CD4-positive, alpha-beta T cell (primary cell): Measurements from ENCODE around the gene SHTN1. TPM values are rescaled to one million over a fixed set of nuclear protein-coding genes. Genes with fewer than 3 reads are reported as not detected.

Experiments used
- ATAC-seq: fragments of 200-7000 bp; cut with Tn5 transposase; one replicate; pipeline ENCODE4 v1.10.0; 2022; ENCODE audit warnings: mild to moderate bottlenecking; ENCODE audit not compliant: poor library complexity
- CTCF ChIA-PET: fragments of 350-600 bp; sonication (Branson Sonifier 250); formaldehyde crosslinking; loops from one replicate; lab custom pipeline; 2021; ENCODE audit warnings: antibody characterized with exemption, inconsistent platforms; lab: Charles Lee
- POLR2A ChIA-PET: fragments of 350-600 bp; sonication (Branson Sonifier 250); formaldehyde crosslinking; loops from one replicate; lab custom pipeline; 2021; ENCODE audit warnings: antibody characterized with exemption, inconsistent platforms; lab: Charles Lee
- DNase-seq, 14 experiments: peaks; one replicate each; pipeline ENCODE4 v3.0.0-alpha.2; 2013 to 2020; ENCODE audit warnings: mixed read lengths in 2 of 14
- H3K27ac ChIP-seq, 2 donors: one replicate each; pipeline versions ENCODE4 v1.5.1 to v1.7.0; 2013; ENCODE audit warnings: low read length in 2 of 2, low read depth in 1 of 2, mild to moderate bottlenecking in 1 of 2
- H3K27me3 ChIP-seq, 2 experiments: 1 replicate in 1 of 2; 2 replicates in 1 of 2; pipeline versions ENCODE4 v1.6.1 to v1.7.0; 2013; ENCODE audit warnings: low read length in 2 of 2, control low read depth in 1 of 2, mild to moderate bottlenecking in 1 of 2, moderate library complexity in 1 of 2; ENCODE audit not compliant: insufficient read depth in 2 of 2, control insufficient read depth in 1 of 2
- H3K36me3 ChIP-seq: one replicate; pipeline ENCODE4 v1.6.1; 2013; ENCODE audit warnings: low read length, control low read depth; ENCODE audit not compliant: insufficient read depth
- H3K4me1 ChIP-seq: one replicate; pipeline ENCODE4 v1.6.1; 2013; ENCODE audit warnings: low read length, control low read depth; ENCODE audit not compliant: insufficient read depth
- H3K4me3 ChIP-seq: one replicate; pipeline ENCODE4 v1.5.1; 2013; ENCODE audit warnings: mild to moderate bottlenecking, low read length, moderate library complexity
- H3K9me3 ChIP-seq, 2 experiments: 1 replicate in 1 of 2; 2 replicates in 1 of 2; pipeline versions ENCODE4 v1.6.1 to v1.7.0; 2013; ENCODE audit warnings: low read length in 2 of 2, mild to moderate bottlenecking in 2 of 2, control low read depth in 1 of 2, moderate library complexity in 1 of 2; ENCODE audit not compliant: control insufficient read depth in 1 of 2, insufficient read depth in 1 of 2
- H3K27ac Mint-ChIP-seq: one replicate; pipeline ENCODE4 v1.8.0; 2020; ENCODE audit warnings: mixed read lengths
- H3K27me3 Mint-ChIP-seq: one replicate; pipeline ENCODE4 v1.8.0; 2021; ENCODE audit warnings: mixed read lengths
- H3K36me3 Mint-ChIP-seq: one replicate; pipeline ENCODE4 v1.8.0; 2021; ENCODE audit warnings: low read depth, mixed read lengths
- H3K4me1 Mint-ChIP-seq: one replicate; pipeline ENCODE4 v1.8.0; 2021; ENCODE audit warnings: low read depth, mixed read lengths
- H3K4me3 Mint-ChIP-seq: one replicate; pipeline ENCODE4 v1.8.0; 2020; ENCODE audit warnings: mild to moderate bottlenecking, mixed read lengths
- H3K9me3 Mint-ChIP-seq: one replicate; pipeline ENCODE4 v1.8.0; 2020; ENCODE audit warnings: mixed read lengths
- intact Hi-C, 2 experiments: fragments of 100-400 bp; cut with DNase I in 1 of 2; cut with micrococcal nuclease in 1 of 2; formaldehyde crosslinking; loops; one replicate each; pipeline versions ENCODE4 v1.15.1 to v1.9.0; 2023 to 2025; cut with DNase I, micrococcal nuclease
- total RNA-seq, 174 experiments: library from RNA in 2 of 174; stranded (reverse) in 2 of 174; gene quantifications; one replicate each; pipeline ENCODE4 v1.2.3 and lab custom pipeline; 2021 to 2026
- TF ChIP-seq, protein P1 (sequence below): fragments of 200-600 bp; IDR thresholded peaks from one replicate; pipeline ENCODE4 v1.8.0; 2022; ENCODE audit warnings: antibody characterized with exemption, mild to moderate bottlenecking

Gene SHTN1
- total RNA-seq, 2 experiments from 2014 or later: 0.75 to 0.85 TPM

DNA sequence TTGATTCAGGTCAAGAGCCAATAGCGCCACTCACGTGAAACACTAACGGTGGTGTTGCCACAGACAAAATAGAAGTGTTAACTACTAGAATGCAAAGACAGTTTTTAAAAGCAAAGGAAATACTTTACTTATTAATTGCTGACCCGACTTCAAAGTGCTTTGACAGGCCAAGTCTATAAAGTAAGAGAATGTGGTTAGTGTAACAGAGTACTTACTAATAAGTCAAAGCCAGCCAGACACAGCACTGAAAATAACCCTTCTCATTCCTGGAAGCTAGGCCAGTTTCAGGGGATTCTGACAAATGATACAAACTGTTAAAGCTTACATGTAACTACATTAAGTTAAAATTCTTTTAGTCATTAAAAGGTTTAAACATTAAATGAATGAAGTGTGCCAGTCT, 105.4 kb downstream of the SHTN1 start:
- no peak overlapping the region for H3K4me3 Mint-ChIP-seq
- POLR2A ChIA-PET: no interaction called here
- H3K27ac Mint-ChIP-seq: no peak overlapping the region
- DNase-seq: no peak
- Histone ChIP-seq H3K27me3 (no peaks in the 10 kb centered on the region), H3K36me3 (no peaks in the 10 kb centered on the region), H3K9me3 (peaks cover 0 to 3% of the 10 kb centered on the region in 2 experiments), H3K27ac (no peak overlapping the region), H3K4me1 (no peaks in the 10 kb centered on the region), H3K4me3 (no peak overlapping the region)
- CTCF ChIA-PET: no interaction called here
- ATAC-seq: no peak
- intact Hi-C loops: no loop called here
- TF ChIP-seq, protein P1, sequence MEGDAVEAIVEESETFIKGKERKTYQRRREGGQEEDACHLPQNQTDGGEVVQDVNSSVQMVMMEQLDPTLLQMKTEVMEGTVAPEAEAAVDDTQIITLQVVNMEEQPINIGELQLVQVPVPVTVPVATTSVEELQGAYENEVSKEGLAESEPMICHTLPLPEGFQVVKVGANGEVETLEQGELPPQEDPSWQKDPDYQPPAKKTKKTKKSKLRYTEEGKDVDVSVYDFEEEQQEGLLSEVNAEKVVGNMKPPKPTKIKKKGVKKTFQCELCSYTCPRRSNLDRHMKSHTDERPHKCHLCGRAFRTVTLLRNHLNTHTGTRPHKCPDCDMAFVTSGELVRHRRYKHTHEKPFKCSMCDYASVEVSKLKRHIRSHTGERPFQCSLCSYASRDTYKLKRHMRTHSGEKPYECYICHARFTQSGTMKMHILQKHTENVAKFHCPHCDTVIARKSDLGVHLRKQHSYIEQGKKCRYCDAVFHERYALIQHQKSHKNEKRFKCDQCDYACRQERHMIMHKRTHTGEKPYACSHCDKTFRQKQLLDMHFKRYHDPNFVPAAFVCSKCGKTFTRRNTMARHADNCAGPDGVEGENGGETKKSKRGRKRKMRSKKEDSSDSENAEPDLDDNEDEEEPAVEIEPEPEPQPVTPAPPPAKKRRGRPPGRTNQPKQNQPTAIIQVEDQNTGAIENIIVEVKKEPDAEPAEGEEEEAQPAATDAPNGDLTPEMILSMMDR: no peak
- H3K9me3 Mint-ChIP-seq: no peaks in the 10 kb centered on the region
- H3K36me3 Mint-ChIP-seq: no peaks in the 10 kb centered on the region
- no peaks in the 10 kb centered on the region for H3K4me1 Mint-ChIP-seq
- no peaks in the 10 kb centered on the region for H3K27me3 Mint-ChIP-seq

DNA sequence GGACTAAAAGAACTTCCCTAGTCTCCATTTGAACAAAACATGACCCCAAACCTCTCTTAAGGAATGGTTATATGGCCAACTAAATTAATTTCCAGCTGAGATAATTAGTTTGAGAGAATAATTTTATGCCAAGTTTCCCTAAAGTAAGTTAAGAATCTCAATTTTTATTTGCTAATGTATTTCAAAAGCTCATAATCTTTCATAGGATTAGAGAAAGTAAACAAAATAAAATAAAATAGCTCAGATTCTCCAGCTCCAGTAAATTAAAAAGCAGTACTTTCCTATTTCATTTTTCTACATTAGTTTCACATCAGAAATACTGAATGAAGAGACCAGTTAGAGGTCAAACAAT, 111.3 kb downstream of the SHTN1 start:
- no peaks in the 10 kb centered on the region for H3K9me3 Mint-ChIP-seq
- Histone ChIP-seq H3K36me3 (no peaks in the 10 kb centered on the region), H3K4me3 (no peak overlapping the region), H3K27me3 (no peaks in the 10 kb centered on the region), H3K4me1 (no peaks in the 10 kb centered on the region), H3K27ac (no peak overlapping the region), H3K9me3 (no peaks in the 10 kb centered on the region)
- no peaks in the 10 kb centered on the region for H3K36me3 Mint-ChIP-seq
- H3K27me3 Mint-ChIP-seq: peaks cover 43% of the 10 kb centered on the region
- intact Hi-C loops: no loop called here
- H3K4me3 Mint-ChIP-seq: no peak overlapping the region
- H3K4me1 Mint-ChIP-seq: no peaks in the 10 kb centered on the region
- DNase-seq: no peak
- TF ChIP-seq, protein P1: no peak
- no peak overlapping the region for H3K27ac Mint-ChIP-seq
- ATAC-seq: no peak
- ChIA-PET POLR2A (no interaction called here), CTCF (no interaction called here)

DNA sequence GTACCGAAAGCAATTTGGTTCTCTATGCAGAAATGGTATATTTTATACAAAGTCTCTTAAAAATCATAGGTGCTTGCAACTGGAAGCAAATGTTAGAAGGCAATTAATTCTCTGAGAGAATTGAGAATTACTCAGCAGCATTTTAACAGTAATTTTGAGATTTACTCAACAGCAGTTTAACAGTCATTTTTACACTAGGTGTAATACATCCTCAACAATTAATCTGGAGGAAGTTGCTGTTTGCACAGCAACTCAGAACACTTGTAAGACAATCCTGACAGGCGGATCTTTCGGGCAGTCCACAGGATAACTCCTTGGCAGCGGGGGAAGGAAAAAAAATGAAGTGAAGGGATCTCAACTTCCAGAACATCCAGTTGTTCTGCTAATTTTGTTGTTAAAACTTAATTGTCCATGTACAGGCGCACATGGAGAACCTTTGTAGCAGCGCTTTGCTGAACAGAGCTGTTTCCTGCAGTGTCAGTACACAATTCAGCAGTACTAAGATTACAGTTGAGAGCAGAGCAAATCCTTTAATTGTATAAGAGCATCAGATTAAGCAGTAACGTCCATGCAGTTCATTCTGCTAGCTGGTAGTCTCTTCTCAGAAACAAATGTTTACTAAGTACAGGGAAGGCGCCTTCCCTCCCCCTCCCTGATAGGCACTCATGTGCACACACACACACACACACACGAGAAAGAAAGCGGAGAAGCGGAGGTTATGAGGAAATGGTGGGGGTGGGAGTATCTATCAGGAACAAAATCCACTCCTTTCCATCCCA, 111.9 kb downstream of the SHTN1 start:
- Histone ChIP-seq H3K9me3 (no peaks in the 10 kb centered on the region), H3K4me3 (no peak overlapping the region), H3K4me1 (no peaks in the 10 kb centered on the region), H3K27me3 (no peaks in the 10 kb centered on the region), H3K27ac (no peak overlapping the region), H3K36me3 (no peaks in the 10 kb centered on the region)
- no peaks in the 10 kb centered on the region for H3K36me3 Mint-ChIP-seq
- H3K27ac Mint-ChIP-seq: no peak overlapping the region
- H3K9me3 Mint-ChIP-seq: no peaks in the 10 kb centered on the region
- H3K4me1 Mint-ChIP-seq: no peaks in the 10 kb centered on the region
- DNase-seq: no peak
- intact Hi-C loops: no loop called here
- ChIA-PET POLR2A (no interaction called here), CTCF (no interaction called here)
- H3K4me3 Mint-ChIP-seq: no peak overlapping the region
- TF ChIP-seq, protein P1: no peak
- no peak for ATAC-seq
- peaks cover 46% of the 10 kb centered on the region for H3K27me3 Mint-ChIP-seq
